ENCODE data around the gene SLC46A3.
"Not testable (repeated sequence)": the region's sequence is repeated elsewhere in the genome, so short reads cannot be mapped to it uniquely, and the experiment has no call there.

The SLC46A3 gene

DNA sequence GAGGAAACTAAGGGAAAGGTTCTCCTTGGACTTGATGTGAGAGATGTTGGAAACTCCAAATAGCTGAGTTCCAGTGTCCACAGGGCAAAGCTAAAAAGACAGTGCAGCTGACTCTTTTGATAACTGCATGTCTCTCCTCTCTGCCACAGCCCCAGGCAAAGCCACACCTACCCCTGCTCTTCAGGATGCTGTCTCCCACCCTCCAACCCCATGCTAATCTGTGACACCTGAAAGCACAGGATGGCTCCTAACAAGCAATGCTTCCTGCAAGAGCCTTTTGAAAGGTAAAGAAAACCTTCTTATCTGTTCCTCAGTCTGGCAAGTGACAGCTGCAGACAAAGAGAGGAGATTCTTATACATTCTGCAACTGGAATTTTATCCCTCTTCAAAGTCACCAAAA is 14.5 kb downstream of the SLC46A3 start:
- TF ChIP-seq, protein P1, sequence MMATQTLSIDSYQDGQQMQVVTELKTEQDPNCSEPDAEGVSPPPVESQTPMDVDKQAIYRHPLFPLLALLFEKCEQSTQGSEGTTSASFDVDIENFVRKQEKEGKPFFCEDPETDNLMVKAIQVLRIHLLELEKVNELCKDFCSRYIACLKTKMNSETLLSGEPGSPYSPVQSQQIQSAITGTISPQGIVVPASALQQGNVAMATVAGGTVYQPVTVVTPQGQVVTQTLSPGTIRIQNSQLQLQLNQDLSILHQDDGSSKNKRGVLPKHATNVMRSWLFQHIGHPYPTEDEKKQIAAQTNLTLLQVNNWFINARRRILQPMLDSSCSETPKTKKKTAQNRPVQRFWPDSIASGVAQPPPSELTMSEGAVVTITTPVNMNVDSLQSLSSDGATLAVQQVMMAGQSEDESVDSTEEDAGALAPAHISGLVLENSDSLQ (IDR thresholded peaks at IDR 0.05), result no peak
- no peak for TF ChIP-seq ARNT (IDR thresholded peaks at IDR 0.05)
- no peak for TF ChIP-seq FOXK2 (IDR thresholded peaks at IDR 0.05)
- TF ChIP-seq NFRKB (IDR thresholded peaks at IDR 0.05), result no peak
- TF ChIP-seq TARDBP (IDR thresholded peaks at IDR 0.05), result no peak
- no peak for TF ChIP-seq CTBP1 (IDR thresholded peaks at IDR 0.05; ENCODE audit: borderline replicate concordance)
- POLR2A ChIA-PET, result no interaction called here
- CTCF ChIA-PET, result interaction anchor here (0.7 kb wide), 1 partner anchor 10 kb away, joined by 3 read pairs; no protein-coding TSS in a partner anchor
- no peak for DNase-seq (ENCODE audit: extremely low spot score)

DNA sequence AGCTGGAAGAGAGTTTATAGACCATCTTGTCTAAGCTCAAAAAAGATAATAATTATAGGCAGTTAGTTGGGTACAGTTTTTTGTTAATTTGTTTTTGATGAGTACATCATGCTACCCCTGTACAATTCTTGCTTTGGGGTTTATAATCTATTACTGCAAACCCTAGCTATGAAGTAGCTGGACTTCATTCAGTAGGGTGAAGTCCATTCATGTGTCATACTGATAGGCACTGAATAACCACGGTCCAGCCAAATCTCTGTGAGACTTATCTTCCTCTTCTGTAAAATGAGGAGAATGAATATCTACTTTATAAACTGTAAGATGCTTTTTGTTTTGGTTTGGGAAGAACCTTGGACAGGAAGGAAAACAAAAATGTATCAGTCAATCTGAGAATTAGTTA is 19.5 kb downstream of the SLC46A3 start:
- TF ChIP-seq TARDBP (IDR thresholded peaks at IDR 0.05) (no peak), CTBP1 (IDR thresholded peaks at IDR 0.05; ENCODE audit: borderline replicate concordance) (no peak), ELF4 (IDR thresholded peaks at IDR 0.05) (no peak), LEF1 (IDR thresholded peaks at IDR 0.05; ENCODE audit: borderline replicate concordance) (no peak), FOXM1 (IDR thresholded peaks at IDR 0.05; ENCODE audit: borderline replicate concordance) (no peak), L3MBTL2 (conservative IDR thresholded peaks at IDR 0.05) (no peak), NFRKB (IDR thresholded peaks at IDR 0.05) (no peak)
- TF ChIP-seq, protein P1 (IDR thresholded peaks at IDR 0.05), result no peak

DNA sequence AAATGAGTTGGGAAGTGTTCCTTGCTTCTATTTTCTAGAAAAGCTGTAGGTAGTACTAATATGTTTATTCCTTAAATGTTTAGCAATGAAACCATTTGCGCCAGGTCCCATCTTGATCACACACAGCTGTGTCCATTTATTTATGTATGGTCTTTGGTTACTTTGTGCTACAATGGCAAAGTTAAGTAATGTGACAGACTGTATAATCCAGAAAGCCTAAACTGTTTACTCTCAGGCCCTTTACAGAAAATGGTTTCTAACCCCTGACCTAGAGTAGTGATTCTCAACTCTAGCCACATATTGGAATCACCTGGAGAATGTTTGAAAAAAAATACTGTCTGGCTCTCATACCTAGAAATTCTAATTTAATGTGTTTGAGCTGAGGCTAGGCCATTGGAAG is 21.3 kb downstream of the SLC46A3 start:
- ChIA-PET CTCF (no interaction called here), POLR2A (no interaction called here)
- TF ChIP-seq ZNF384 (IDR thresholded peaks at IDR 0.05) (no peak), FOXK2 (IDR thresholded peaks at IDR 0.05) (no peak), LEF1 (IDR thresholded peaks at IDR 0.05; ENCODE audit: borderline replicate concordance) (no peak), BHLHE40 (IDR thresholded peaks at IDR 0.05; ENCODE audit: borderline replicate concordance) (no peak), FOXM1 (IDR thresholded peaks at IDR 0.05; ENCODE audit: borderline replicate concordance) (no peak), TARDBP (IDR thresholded peaks at IDR 0.05) (no peak), ELF4 (IDR thresholded peaks at IDR 0.05) (no peak), NFRKB (IDR thresholded peaks at IDR 0.05) (no peak), SUZ12 (IDR thresholded peaks at IDR 0.05) (no peak), SP1 (IDR thresholded peaks at IDR 0.05) (no peak), L3MBTL2 (conservative IDR thresholded peaks at IDR 0.05) (no peak), ARNT (IDR thresholded peaks at IDR 0.05) (no peak), CTBP1 (IDR thresholded peaks at IDR 0.05; ENCODE audit: borderline replicate concordance) (no peak), FOXA1 (IDR thresholded peaks at IDR 0.05) (no peak)
- no peak for DNase-seq (ENCODE audit: extremely low spot score)

More for the DNA sequence above, 19.5 kb downstream of the SLC46A3 start:
- POLR2A ChIA-PET, result no interaction called here
- CTCF ChIA-PET, result no interaction called here
- DNase-seq (ENCODE audit: extremely low spot score), result no peak

DNA sequence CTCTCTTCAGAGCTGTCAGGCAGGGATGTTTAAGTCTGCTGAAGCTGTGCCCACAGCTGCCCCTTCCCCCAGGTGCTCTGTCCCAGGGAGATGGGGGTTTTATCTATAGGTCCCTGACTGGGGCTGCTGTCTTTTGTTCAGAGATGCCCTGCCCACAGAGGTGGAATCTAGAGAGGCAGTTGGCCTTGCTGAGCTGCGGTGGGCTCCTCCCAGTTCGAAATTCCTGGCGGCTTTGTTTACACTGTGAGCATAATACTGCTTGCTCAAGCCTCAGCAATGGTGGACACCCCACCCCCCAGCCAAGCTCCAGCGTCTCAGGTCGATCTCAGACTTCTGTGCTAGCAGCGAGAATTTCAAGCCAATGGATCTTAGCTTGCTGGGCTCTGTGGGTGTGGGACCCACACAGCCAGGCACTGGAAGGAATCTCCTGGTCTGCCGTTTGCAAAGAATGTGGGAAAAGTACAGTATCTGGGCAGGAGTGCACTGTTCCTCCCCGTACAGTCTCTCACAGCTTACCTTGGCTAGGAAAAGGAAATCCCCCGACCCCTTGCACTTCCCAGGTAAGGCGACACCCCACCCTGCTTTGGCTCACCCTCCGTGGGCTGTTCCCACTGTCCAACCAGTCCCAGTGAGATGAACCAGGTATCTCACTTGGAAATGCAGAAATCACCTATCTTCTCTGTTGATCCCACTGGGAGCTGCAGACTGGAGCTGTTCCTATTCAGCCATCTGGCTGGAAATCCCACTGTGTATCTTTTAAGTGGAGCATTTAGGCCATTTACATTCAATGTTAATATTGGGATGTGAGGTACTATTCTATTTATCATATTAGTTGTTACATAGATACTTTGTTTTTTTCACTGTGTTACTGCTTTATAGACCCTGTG is 24.9 kb downstream of the SLC46A3 start:
- ChIA-PET CTCF (interaction anchor here (0.6 to 1.2 kb wide), 2 partner anchors 10 to 863 kb away, joined by 3 to 4 read pairs; no protein-coding TSS in a partner anchor), POLR2A (interaction anchor here (0.6 to 1.1 kb wide), 4 partner anchors 12 to 147 kb away, joined by 3 to 4 read pairs (median 3); partner anchors contain the start of gene SLC46A3)
- DNase-seq (ENCODE audit: extremely low spot score), result not testable (repeated sequence)

DNA sequence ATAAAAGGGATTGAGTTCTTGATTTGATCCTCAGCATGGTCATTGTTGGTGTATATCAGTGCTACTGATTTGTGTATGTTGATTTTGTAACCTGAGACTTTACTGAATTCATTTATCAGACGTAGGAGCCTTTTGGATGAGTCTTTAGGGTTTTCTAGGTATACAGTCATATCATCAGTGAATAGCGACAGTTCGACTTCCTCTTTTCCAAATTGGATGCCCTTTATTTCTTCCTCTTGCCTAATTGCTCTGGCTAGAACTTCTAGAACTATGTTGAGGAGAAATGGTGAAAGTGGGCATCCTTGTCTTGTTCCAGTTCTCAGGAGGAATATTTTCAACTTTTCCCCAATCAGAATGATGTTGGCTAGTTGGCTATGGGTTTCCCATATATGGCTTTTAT is 32.9 kb downstream of the SLC46A3 start:
- no peak for DNase-seq (ENCODE audit: extremely low spot score)
- no peak for TF ChIP-seq SP1 (IDR thresholded peaks at IDR 0.05)
- no peak for TF ChIP-seq SUZ12 (IDR thresholded peaks at IDR 0.05)
- no peak for TF ChIP-seq ZNF384 (IDR thresholded peaks at IDR 0.05)
- no peak for TF ChIP-seq TARDBP (IDR thresholded peaks at IDR 0.05)
- TF ChIP-seq L3MBTL2 (conservative IDR thresholded peaks at IDR 0.05), result no peak
- TF ChIP-seq NFRKB (IDR thresholded peaks at IDR 0.05), result no peak
- TF ChIP-seq BHLHE40 (IDR thresholded peaks at IDR 0.05; ENCODE audit: borderline replicate concordance), result no peak
- ChIA-PET CTCF (no interaction called here), POLR2A (interaction anchor here (0.9 kb wide), 1 partner anchor 33 kb away, joined by 3 read pairs; the partner anchor contains the start of gene SLC46A3)

DNA sequence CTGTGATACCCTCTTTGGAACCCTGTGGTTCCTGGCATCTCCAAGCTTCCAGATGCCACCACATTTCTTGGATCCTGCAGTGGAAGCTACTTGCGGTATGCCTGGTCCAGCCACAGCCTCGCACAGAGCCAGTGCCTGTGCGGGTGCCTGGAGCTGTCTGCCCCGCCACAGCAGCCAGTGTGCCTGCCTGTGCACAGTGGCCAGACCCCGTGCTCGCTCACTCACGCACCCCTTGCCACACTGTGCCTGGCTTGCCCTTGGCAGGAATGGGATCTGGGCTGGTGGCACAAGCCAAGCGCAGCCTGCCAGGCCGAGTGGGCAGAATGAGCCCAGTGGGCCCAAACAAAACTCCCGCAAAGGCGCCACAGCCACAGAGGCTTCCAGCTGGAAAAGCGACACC is 33.7 kb downstream of the SLC46A3 start:
- CTCF ChIA-PET, result no interaction called here
- DNase-seq (ENCODE audit: extremely low spot score), result no peak
- TF ChIP-seq ELF4 (IDR thresholded peaks at IDR 0.05), result no peak
- TF ChIP-seq FOXM1 (IDR thresholded peaks at IDR 0.05; ENCODE audit: borderline replicate concordance), result no peak
- TF ChIP-seq CTBP1 (IDR thresholded peaks at IDR 0.05; ENCODE audit: borderline replicate concordance), result no peak
- TF ChIP-seq SP1 (IDR thresholded peaks at IDR 0.05), result no peak
- no peak for TF ChIP-seq ARNT (IDR thresholded peaks at IDR 0.05)
- TF ChIP-seq FOXA1 (IDR thresholded peaks at IDR 0.05), result no peak
- no peak for TF ChIP-seq LEF1 (IDR thresholded peaks at IDR 0.05; ENCODE audit: borderline replicate concordance)
- no peak for TF ChIP-seq ZNF384 (IDR thresholded peaks at IDR 0.05)
- TF ChIP-seq HDGF (IDR thresholded peaks at IDR 0.05; ENCODE audit: borderline replicate concordance), result no peak
- no peak for TF ChIP-seq TARDBP (IDR thresholded peaks at IDR 0.05)
- TF ChIP-seq L3MBTL2 (conservative IDR thresholded peaks at IDR 0.05), result no peak
- TF ChIP-seq, protein P1 (IDR thresholded peaks at IDR 0.05), result no peak
- no peak for TF ChIP-seq FOXK2 (IDR thresholded peaks at IDR 0.05)
- TF ChIP-seq NFRKB (IDR thresholded peaks at IDR 0.05), result no peak
- POLR2A ChIA-PET, result interaction anchor here (0.9 kb wide), 1 partner anchor 34 kb away, joined by 3 read pairs; the partner anchor contains the start of gene SLC46A3

Data from HEK293T (cell line).